Muscle layer of duodenum (tissue), 2 donors: ENCODE results near the gene ZNF701.
A peak's percentile ranks its signal among the peaks of the same experiment; 100 is the strongest.
"Not testable (repeated sequence)": the region's sequence is repeated elsewhere in the genome, so short reads cannot be mapped to it uniquely, and the experiment has no call there.

Source experiments
- H3K27ac ChIP-seq: one replicate; pipeline ENCODE4 v1.7.0; 2013; ENCODE audit warnings: mild to moderate bottlenecking, low read length
- H3K27me3 ChIP-seq: one replicate; pipeline ENCODE4 v1.7.0; 2013; ENCODE audit warnings: low read depth, mild to moderate bottlenecking, control low read depth, low read length
- H3K36me3 ChIP-seq, 2 donors: one replicate each; pipeline ENCODE4 v1.7.0; 2013; ENCODE audit warnings: low read length in 2 of 2, control low read depth in 1 of 2, mild to moderate bottlenecking in 1 of 2; ENCODE audit not compliant: insufficient read depth in 2 of 2, control insufficient read depth in 1 of 2
- H3K4me1 ChIP-seq, 2 donors: one replicate each; pipeline ENCODE4 v1.7.0; 2013; ENCODE audit warnings: low read length in 2 of 2, mild to moderate bottlenecking in 2 of 2, control low read depth in 1 of 2, moderate library complexity in 1 of 2; ENCODE audit not compliant: insufficient read depth in 2 of 2, control insufficient read depth in 1 of 2
- H3K4me3 ChIP-seq, 2 donors: one replicate each; pipeline ENCODE4 v1.7.0; 2013; ENCODE audit warnings: low read length in 2 of 2, low read depth in 1 of 2, mild to moderate bottlenecking in 1 of 2
- H3K9me3 ChIP-seq, 2 donors: one replicate each; pipeline ENCODE4 v1.7.0; 2013; ENCODE audit warnings: low read length in 2 of 2, control low read depth in 1 of 2, mild to moderate bottlenecking in 1 of 2; ENCODE audit not compliant: control insufficient read depth in 1 of 2
- donor health status: healthy.

The ZNF701 gene

GRCh38 chr19:52541176-52541575, 28.9 kb upstream of the ZNF701 start:
- not testable (repeated sequence) for H3K27ac ChIP-seq, H3K27me3 ChIP-seq, H3K4me1 ChIP-seq, H3K4me3 ChIP-seq, H3K9me3 ChIP-seq
- H3K36me3 ChIP-seq = peaks cover 5 to 23% of the 10 kb centered on the region in 2 donors

GRCh38 chr19:52541608-52542007, 28.5 kb upstream of the ZNF701 start:
- Histone ChIP-seq H3K9me3 (no peaks in the 10 kb centered on the region), H3K27ac (no peak overlapping the region), H3K27me3 (no peaks in the 10 kb centered on the region), H3K4me1 (no peaks in the 10 kb centered on the region), H3K4me3 (no peak overlapping the region), H3K36me3 (peaks cover 5 to 27% of the 10 kb centered on the region in 2 donors)

- not testable (repeated sequence) for H3K9me3 ChIP-seq, H3K4me3 ChIP-seq, H3K4me1 ChIP-seq, H3K27me3 ChIP-seq, H3K27ac ChIP-seq
- H3K36me3 ChIP-seq = peaks cover 5 to 36% of the 10 kb centered on the region in 2 donors
These were observed 27.5 kb upstream of the ZNF701 start for GRCh38 chr19:52542541-52542940.

- no peaks in the 10 kb centered on the region for H3K4me1 ChIP-seq
- no peak overlapping the region for H3K4me3 ChIP-seq
- H3K9me3 ChIP-seq = no peaks in the 10 kb centered on the region
- H3K27me3 ChIP-seq = no peaks in the 10 kb centered on the region
- no peak overlapping the region for H3K27ac ChIP-seq
- H3K36me3 ChIP-seq = peaks cover 5 to 41% of the 10 kb centered on the region in 2 donors
These were observed 27.0 kb upstream of the ZNF701 start for GRCh38 chr19:52542984-52543664.

- no peaks in the 10 kb centered on the region for H3K4me1 ChIP-seq
- no peak overlapping the region for H3K27ac ChIP-seq
- H3K36me3 ChIP-seq = peaks cover 34 to 80% of the 10 kb centered on the region in 2 donors
- H3K27me3 ChIP-seq = no peaks in the 10 kb centered on the region
- peaks cover 33% of the 10 kb centered on the region in 2 donors for H3K9me3 ChIP-seq
- H3K4me3 ChIP-seq = peak overlapping the region; percentile 12 to 45
These were observed 15.7 kb upstream of the ZNF701 start for GRCh38 chr19:52554216-52554971.

GRCh38 chr19:52557231-52557995, 12.7 kb upstream of the ZNF701 start:
- no peaks in the 10 kb centered on the region for H3K4me1 ChIP-seq
- no peaks in the 10 kb centered on the region for H3K27me3 ChIP-seq
- no peak overlapping the region for H3K4me3 ChIP-seq
- H3K27ac ChIP-seq = no peak overlapping the region
- peaks cover 36% of the 10 kb centered on the region in 2 donors for H3K9me3 ChIP-seq
- H3K36me3 ChIP-seq = peaks cover 28 to 74% of the 10 kb centered on the region in 2 donors

- H3K36me3 ChIP-seq = peaks cover 16 to 63% of the 10 kb centered on the region in 2 donors
- not testable (repeated sequence) for H3K27me3 ChIP-seq, H3K27ac ChIP-seq, H3K4me1 ChIP-seq, H3K4me3 ChIP-seq
- H3K9me3 ChIP-seq = peaks cover 26 to 31% of the 10 kb centered on the region in 2 donors
These were observed 11.2 kb upstream of the ZNF701 start for GRCh38 chr19:52558732-52559445.

DNA sequence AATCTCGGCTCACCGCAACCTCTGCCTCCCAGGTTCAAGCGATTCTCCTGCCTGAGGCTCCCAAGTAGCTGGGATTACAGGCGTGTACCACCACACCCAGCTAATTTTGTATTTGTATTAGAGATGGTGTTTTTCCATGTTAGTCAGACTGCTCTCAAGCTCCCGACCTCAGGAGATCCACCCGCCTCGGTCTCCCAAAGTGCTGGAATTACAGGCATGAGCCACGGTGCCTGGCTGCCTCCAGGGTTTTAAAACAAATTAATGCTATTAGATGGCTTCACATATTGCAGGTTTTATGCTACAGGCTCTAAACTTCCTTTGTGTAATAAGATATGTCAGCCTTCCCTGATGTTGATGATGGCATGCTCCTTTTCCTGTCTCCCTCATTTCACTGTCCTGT, 8.5 kb upstream of the ZNF701 start:
- H3K27me3 ChIP-seq, H3K27ac ChIP-seq, H3K4me1 ChIP-seq: not testable (repeated sequence)
- Histone ChIP-seq H3K4me3 (peak overlapping the region in 1 of 2 donors; percentile 21), H3K36me3 (peaks cover 5 to 44% of the 10 kb centered on the region in 2 donors), H3K9me3 (peaks cover 10 to 14% of the 10 kb centered on the region in 2 donors)

GRCh38 chr19:52566121-52566520, 4.0 kb upstream of the ZNF701 start:
- peaks cover 0 to 7% of the 10 kb centered on the region in 2 donors for H3K9me3 ChIP-seq
- no peak overlapping the region for H3K4me3 ChIP-seq
- no peaks in the 10 kb centered on the region for H3K27me3 ChIP-seq
- H3K27ac ChIP-seq = no peak overlapping the region
- peaks cover 0 to 13% of the 10 kb centered on the region in 2 donors for H3K4me1 ChIP-seq
- H3K36me3 ChIP-seq = peaks cover 0 to 17% of the 10 kb centered on the region in 2 donors

DNA sequence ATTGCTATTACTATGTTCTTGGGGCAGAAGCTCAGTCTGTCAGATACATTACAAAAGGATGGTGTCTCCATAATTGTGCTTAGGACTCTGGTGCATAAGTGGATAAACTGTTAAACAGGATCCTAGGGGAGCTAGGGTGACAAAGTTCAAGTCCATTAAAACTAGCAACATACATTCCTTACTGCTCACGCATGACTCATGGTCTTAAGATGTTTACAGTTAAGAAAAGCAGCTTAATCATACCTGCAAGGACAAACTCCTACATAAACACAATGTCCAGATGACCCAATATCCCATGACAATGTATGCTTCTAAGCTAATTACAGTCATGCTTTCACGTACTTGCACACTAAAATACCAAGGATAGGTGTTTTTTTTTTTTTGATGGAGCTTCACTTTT, 3.5 kb upstream of the ZNF701 start:
- peaks cover 0 to 13% of the 10 kb centered on the region in 2 donors for H3K4me1 ChIP-seq
- H3K36me3 ChIP-seq = peaks cover 0 to 13% of the 10 kb centered on the region in 2 donors
- H3K27ac ChIP-seq = no peak overlapping the region
- H3K9me3 ChIP-seq = peaks cover 0 to 5% of the 10 kb centered on the region in 2 donors
- H3K4me3 ChIP-seq = no peak overlapping the region
- no peaks in the 10 kb centered on the region for H3K27me3 ChIP-seq

- H3K4me1 ChIP-seq = peaks cover 0 to 13% of the 10 kb centered on the region in 2 donors
- H3K36me3 ChIP-seq = peaks cover 0 to 9% of the 10 kb centered on the region in 2 donors
- no peaks in the 10 kb centered on the region for H3K27me3 ChIP-seq
- H3K4me3 ChIP-seq = no peak overlapping the region
- H3K27ac ChIP-seq = no peak overlapping the region
- H3K9me3 ChIP-seq = peaks cover 0 to 2% of the 10 kb centered on the region in 2 donors
These were observed 2.2 kb upstream of the ZNF701 start for GRCh38 chr19:52567921-52568320.
